Upper lobe of left lung (tissue), 6 donors: ENCODE data around the gene HOXB7. TPM values are rescaled to one million over a fixed set of nuclear protein-coding genes. Genes with fewer than 3 reads are reported as not detected.
A peak's percentile ranks its signal among the peaks of the same experiment; 100 is the strongest.

Source experiments
- ATAC-seq, 2 donors: fragments of 200-7000 bp; cut with Tn5 transposase; one replicate each; pipeline ENCODE4 v1.9.1; 2022; ENCODE audit warnings: mild to moderate bottlenecking in 2 of 2, moderate library complexity in 2 of 2; ENCODE audit not compliant: low FRiP score in 2 of 2
- DNase-seq, 2 donors: peaks; one replicate each; pipeline ENCODE4 v3.0.0-alpha.2; 2019 to 2020
- H3K27ac ChIP-seq, 4 donors: fragments of 200-600 bp; sonication (generic); one replicate each; pipeline ENCODE4 v1.5.1; 2016 to 2019
- H3K27me3 ChIP-seq, 4 donors: fragments of 200-600 bp; sonication (generic); one replicate each; pipeline ENCODE4 v1.5.1; 2017 to 2019
- H3K36me3 ChIP-seq, 4 donors: fragments of 200-600 bp; sonication (generic); one replicate each; pipeline ENCODE4 v1.5.1; 2016 to 2019
- H3K4me1 ChIP-seq, 4 donors: fragments of 200-600 bp; sonication (generic); one replicate each; pipeline ENCODE4 v1.5.1; 2018 to 2019
- H3K4me3 ChIP-seq, 4 donors: fragments of 200-600 bp; sonication (generic); one replicate each; pipeline ENCODE4 v1.5.1; 2017 to 2019; ENCODE audit warnings: mild to moderate bottlenecking in 2 of 4, moderate library complexity in 1 of 4
- H3K9me3 ChIP-seq, 4 donors: fragments of 200-600 bp; sonication (generic); one replicate each; pipeline ENCODE4 v1.5.1; 2018 to 2019
- EP300 ChIP-seq, 4 donors: sonication (generic); formaldehyde crosslinking; IDR thresholded peaks; one replicate each; pipeline ENCODE4 v1.5.1; 2017; ENCODE audit warnings: antibody characterized with exemption in 4 of 4, control low read depth in 2 of 4
- POLR2A ChIP-seq, 4 donors: fragments of 450-650 bp; IDR thresholded peaks; one replicate each; pipeline ENCODE4 v1.5.1; 2016 to 2017; ENCODE audit warnings: antibody characterized with exemption in 4 of 4, mild to moderate bottlenecking in 2 of 4
- POLR2AphosphoS5 ChIP-seq, 2 donors: sonication (generic); formaldehyde crosslinking; IDR thresholded peaks; one replicate each; pipeline ENCODE4 v1.5.1; 2017; ENCODE audit warnings: antibody characterized with exemption in 2 of 2
- WGBS, 2 donors: methylation state at CpG; one replicate each; pipeline ENCODE4 v1.1.5; 2017 to 2018; 5-methylcytosine and 5-hydroxymethylcytosine counted together
- total RNA-seq, 6 donors: library from RNA; depleted of rRNA in 4 of 6; stranded (reverse); fragments of >200 nt in 4 of 6; gene quantifications; one replicate each; pipeline versions ENCODE4 v1.1.0 to v1.2.1, GENCODE V29; 2016 to 2021
- TF ChIP-seq, protein P1 (sequence below), 6 experiments: fragments of 450-650 bp in 4 of 6; fragments of 200-600 bp in 2 of 6; sonication (generic) in 2 of 6; IDR thresholded peaks; one replicate each; pipeline ENCODE4 v1.5.1; 2016 to 2019; ENCODE audit warnings: antibody characterized with exemption in 6 of 6
- donor health status: DM: no; HTN: no; CAD: no; lungs with moderate emphysema.
- donor health status: DM: no; HTN: yes; CAD: no; lungs with severe emphysema.

HOXB7 gene
- total RNA-seq, 6 donors from 2014 or later = 1.1 to 3.7 (median 1.3) TPM; not detected in 1

DNA sequence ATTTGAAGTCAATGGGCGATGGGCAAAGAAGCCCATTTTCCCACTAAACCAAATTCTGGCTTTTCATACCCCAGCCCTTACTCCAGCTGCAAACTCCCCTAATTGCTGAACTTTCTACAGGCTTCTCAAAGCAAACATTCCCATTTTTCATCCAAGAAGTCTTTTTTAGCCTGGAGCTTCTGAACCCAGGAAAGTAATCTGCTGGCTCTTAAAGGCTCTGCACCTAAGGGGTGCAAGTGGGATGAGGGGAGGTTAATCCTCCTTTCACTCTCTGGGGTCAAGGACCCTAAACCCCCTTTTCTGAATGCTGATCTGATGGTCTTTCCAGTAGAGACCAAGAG, 2.4 kb downstream of the HOXB7 start:
- no peak overlapping the region for H3K27ac ChIP-seq
- no peaks in the 10 kb centered on the region for H3K36me3 ChIP-seq
- DNase-seq (no peak), ATAC-seq (no peak)
- 70 to 84% methylated on average over 1 of the region's 1 CpG for WGBS, 2 donors
- peaks cover 12 to 38% (median 31%) of the 10 kb centered on the region in 4 donors for H3K4me1 ChIP-seq
- H3K4me3 ChIP-seq = no peak overlapping the region
- H3K27me3 ChIP-seq = peaks cover 4 to 80% (median 51%) of the 10 kb centered on the region in 4 donors
- H3K9me3 ChIP-seq = no peaks in the 10 kb centered on the region
- TF ChIP-seq POLR2A (IDR thresholded peaks at IDR 0.05) (no peak), EP300 (IDR thresholded peaks at IDR 0.05) (no peak), POLR2AphosphoS5 (IDR thresholded peaks at IDR 0.05) (no peak)
- TF ChIP-seq, protein P1, sequence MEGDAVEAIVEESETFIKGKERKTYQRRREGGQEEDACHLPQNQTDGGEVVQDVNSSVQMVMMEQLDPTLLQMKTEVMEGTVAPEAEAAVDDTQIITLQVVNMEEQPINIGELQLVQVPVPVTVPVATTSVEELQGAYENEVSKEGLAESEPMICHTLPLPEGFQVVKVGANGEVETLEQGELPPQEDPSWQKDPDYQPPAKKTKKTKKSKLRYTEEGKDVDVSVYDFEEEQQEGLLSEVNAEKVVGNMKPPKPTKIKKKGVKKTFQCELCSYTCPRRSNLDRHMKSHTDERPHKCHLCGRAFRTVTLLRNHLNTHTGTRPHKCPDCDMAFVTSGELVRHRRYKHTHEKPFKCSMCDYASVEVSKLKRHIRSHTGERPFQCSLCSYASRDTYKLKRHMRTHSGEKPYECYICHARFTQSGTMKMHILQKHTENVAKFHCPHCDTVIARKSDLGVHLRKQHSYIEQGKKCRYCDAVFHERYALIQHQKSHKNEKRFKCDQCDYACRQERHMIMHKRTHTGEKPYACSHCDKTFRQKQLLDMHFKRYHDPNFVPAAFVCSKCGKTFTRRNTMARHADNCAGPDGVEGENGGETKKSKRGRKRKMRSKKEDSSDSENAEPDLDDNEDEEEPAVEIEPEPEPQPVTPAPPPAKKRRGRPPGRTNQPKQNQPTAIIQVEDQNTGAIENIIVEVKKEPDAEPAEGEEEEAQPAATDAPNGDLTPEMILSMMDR (IDR thresholded peaks at IDR 0.05) = no peak

DNA sequence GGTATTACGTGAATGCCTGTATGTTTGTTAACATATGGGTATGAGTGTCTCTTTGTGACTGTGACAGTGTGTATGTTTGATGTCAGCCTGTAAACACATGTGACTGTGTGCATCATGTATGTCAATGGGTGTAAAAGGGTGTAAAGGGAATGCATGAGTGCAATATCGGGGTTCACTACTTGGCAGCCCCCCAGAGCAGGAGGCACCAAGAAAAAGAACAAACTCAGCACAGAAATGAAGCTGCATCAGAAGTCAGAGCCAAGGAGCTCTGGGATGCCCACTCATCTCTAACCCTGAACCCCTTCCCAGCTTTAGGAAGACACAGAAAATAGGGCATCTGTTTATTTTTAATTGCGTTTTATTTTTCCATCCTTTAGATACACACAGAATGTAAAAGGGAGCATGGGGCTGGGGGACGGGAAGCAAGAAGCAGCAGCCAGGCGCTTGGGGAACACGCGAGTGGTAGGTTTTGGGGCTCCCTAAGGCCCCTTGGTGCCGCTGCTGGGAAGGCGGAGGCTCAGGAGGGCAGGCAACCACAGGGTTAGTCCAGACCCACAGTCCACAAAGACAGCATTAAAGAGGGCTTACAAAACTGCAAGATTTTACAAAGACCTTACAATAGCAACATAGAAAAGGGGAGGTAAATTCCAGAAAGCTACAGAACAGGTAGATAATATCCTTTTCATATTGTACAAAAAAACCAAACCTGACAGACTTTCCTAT, 3.8 kb downstream of the HOXB7 start:
- 54 to 64% methylated on average over 9 of the region's 9 CpGs for WGBS, 2 donors
- Histone ChIP-seq H3K4me3 (no peak overlapping the region), H3K27ac (no peak overlapping the region), H3K36me3 (no peaks in the 10 kb centered on the region), H3K4me1 (peaks cover 6 to 33% (median 26%) of the 10 kb centered on the region in 4 donors), H3K27me3 (peaks cover 2 to 79% (median 44%) of the 10 kb centered on the region in 4 donors), H3K9me3 (no peaks in the 10 kb centered on the region)
- DNase-seq = no peak
- ATAC-seq = no peak
- TF ChIP-seq, protein P1 (IDR thresholded peaks at IDR 0.05) = no peak
- no peak for TF ChIP-seq EP300 (IDR thresholded peaks at IDR 0.05)
- no peak for TF ChIP-seq POLR2AphosphoS5 (IDR thresholded peaks at IDR 0.05)
- TF ChIP-seq POLR2A (IDR thresholded peaks at IDR 0.05) = no peak

DNA sequence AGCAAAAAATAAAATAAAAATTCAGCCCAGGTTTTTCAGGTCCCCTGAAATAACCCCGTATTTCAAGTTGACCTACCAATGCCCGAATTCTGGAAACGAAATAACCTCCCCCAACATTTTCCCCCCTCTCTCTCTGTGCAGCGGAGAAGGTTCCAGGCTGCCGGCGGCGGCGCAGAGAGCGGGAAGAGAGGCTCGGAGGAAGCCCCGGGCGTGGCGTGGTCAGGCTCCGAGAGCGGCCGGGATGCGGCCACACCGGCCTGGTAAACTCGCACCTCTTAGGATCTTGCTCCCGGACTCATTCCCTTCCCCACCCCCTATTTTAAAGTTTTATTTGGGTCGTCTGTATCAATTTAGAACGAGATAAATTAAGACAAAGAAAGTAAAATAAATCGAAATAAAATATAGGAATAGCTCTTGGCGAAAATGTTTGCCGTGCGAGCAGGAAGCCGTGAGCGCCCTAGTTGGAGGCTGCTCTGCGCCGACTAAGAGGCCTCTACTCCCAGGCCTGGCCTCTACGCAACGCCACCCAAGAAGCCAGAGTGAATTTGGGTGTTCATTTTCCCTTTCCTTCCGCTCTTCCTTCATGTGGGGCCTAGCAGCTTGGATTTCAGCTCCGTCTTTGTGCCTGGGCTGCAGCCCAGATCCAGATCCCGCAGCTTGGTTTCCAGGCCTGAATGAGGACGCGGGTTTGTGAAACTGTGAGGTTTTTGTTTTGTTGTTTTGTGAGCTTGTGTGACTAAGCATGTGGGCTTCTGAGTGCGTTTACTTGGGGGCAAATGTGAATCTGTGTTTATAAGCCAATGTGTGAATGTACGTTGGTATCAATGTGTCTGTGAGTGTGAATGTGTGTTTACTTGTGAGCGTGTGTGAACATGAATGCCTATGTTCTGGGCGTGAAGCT, 4.6 kb downstream of the HOXB7 start:
- Histone ChIP-seq H3K27me3 (peaks cover 2 to 79% (median 41%) of the 10 kb centered on the region in 4 donors), H3K4me3 (no peak overlapping the region), H3K36me3 (no peaks in the 10 kb centered on the region), H3K27ac (no peak overlapping the region), H3K4me1 (peaks cover 7 to 28% (median 19%) of the 10 kb centered on the region in 4 donors), H3K9me3 (no peaks in the 10 kb centered on the region)
- no peak for TF ChIP-seq POLR2AphosphoS5 (IDR thresholded peaks at IDR 0.05)
- no peak for TF ChIP-seq POLR2A (IDR thresholded peaks at IDR 0.05)
- TF ChIP-seq EP300 (IDR thresholded peaks at IDR 0.05) = no peak
- TF ChIP-seq, protein P1 (IDR thresholded peaks at IDR 0.05) = no peak
- WGBS, 2 donors = 53 to 55% methylated on average over 41 of the region's 41 CpGs
- no peak for ATAC-seq
- peak in 1 of 2 donors; percentile 71 for DNase-seq

DNA sequence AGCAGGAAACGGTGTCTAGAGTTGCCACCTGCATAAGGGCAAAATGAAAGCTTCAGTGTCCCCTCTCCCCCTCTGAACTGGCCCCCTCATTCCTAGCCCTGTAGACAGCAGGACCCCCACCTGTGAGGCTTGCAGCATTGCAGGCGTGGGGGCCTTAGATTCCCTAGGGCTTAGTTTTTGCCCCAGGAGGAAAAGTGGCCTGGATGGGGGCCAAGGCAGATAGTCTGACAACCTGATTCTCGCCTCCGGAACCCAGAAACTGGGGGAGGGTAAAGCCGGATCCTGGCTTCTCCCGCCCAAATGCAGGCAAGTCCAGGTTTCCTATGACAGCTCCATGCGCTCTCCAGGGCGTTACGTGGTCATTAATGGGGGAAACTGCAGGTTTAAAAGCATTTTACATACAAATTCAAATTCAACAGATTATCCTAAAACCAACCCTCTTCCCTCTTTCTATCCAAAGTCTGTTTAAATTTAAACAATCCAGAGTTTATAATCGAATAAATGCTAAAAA, 5.4 kb downstream of the HOXB7 start:
- Histone ChIP-seq H3K4me3 (no peak overlapping the region), H3K36me3 (no peaks in the 10 kb centered on the region), H3K4me1 (peaks cover 7 to 20% (median 13%) of the 10 kb centered on the region in 4 donors), H3K9me3 (no peaks in the 10 kb centered on the region), H3K27ac (no peak overlapping the region), H3K27me3 (peaks cover 2 to 72% (median 38%) of the 10 kb centered on the region in 4 donors)
- DNase-seq (no peak), ATAC-seq (no peak)
- 50 to 61% methylated on average over 7 to 10 of the region's 10 CpGs for WGBS, 2 donors
- TF ChIP-seq POLR2AphosphoS5 (IDR thresholded peaks at IDR 0.05) = no peak
- TF ChIP-seq POLR2A (IDR thresholded peaks at IDR 0.05) = no peak
- TF ChIP-seq, protein P1 (IDR thresholded peaks at IDR 0.05) = no peak
- TF ChIP-seq EP300 (IDR thresholded peaks at IDR 0.05) = no peak
